Astrocyte (in vitro differentiated cells and primary cell): ENCODE results near the gene HIRA. TPM values are rescaled to one million over a fixed set of nuclear protein-coding genes. Genes with fewer than 3 reads are reported as not detected.

ENCODE experiments used
- DNase-seq: peaks from one replicate; pipeline ENCODE4 v3.0.0-alpha.2; 2010; ENCODE audit warnings: low read depth
- FAIRE-seq: peaks from 2 replicates; lab custom pipeline; 2011; peaks lifted over from hg19 to GRCh38; lab: Jason Lieb, UNC
- H2AFZ ChIP-seq: 2 replicates; pipeline ENCODE4 v1.6.0; 2012; ENCODE audit warnings: low read depth, low read length, inconsistent platforms
- H3K27ac ChIP-seq: 2 replicates; pipeline ENCODE4 v1.5.1; 2011; ENCODE audit warnings: low read depth, low read length, inconsistent platforms
- H3K27me3 ChIP-seq: 2 replicates; pipeline ENCODE4 v1.6.0; 2011; ENCODE audit warnings: low read length, inconsistent platforms; ENCODE audit not compliant: insufficient read depth
- H3K36me3 ChIP-seq: 2 replicates; pipeline ENCODE4 v1.5.1; 2011; ENCODE audit warnings: low read length, inconsistent platforms; ENCODE audit not compliant: insufficient read depth
- H3K4me1 ChIP-seq: 2 replicates; pipeline ENCODE4 v1.5.1; 2011; ENCODE audit warnings: low read length, inconsistent platforms; ENCODE audit not compliant: insufficient read depth
- H3K4me2 ChIP-seq: 2 replicates; pipeline ENCODE4 v1.6.0; 2012; ENCODE audit warnings: low read length, inconsistent platforms
- H3K4me3 ChIP-seq: 2 replicates; pipeline ENCODE4 v1.5.1; 2011; ENCODE audit warnings: low read depth, mild to moderate bottlenecking, low read length, inconsistent platforms; ENCODE audit not compliant: insufficient read depth
- H3K79me2 ChIP-seq: 2 replicates; pipeline ENCODE4 v1.6.0; 2012; ENCODE audit warnings: mild to moderate bottlenecking, low read length, inconsistent platforms; ENCODE audit not compliant: insufficient read depth
- H3K9ac ChIP-seq: 2 replicates; pipeline ENCODE4 v1.6.0; 2012; ENCODE audit warnings: mild to moderate bottlenecking, low read length, inconsistent platforms
- H3K9me3 ChIP-seq: 2 replicates; pipeline ENCODE4 v1.5.1; 2012; ENCODE audit warnings: low read depth, mild to moderate bottlenecking, low read length, inconsistent platforms; ENCODE audit not compliant: insufficient read depth
- H4K20me1 ChIP-seq: 2 replicates; pipeline ENCODE4 v1.6.0; 2012; ENCODE audit warnings: low read length, inconsistent platforms; ENCODE audit not compliant: insufficient read depth
- H3K27ac Mint-ChIP-seq: one replicate; pipeline ENCODE4 v1.8.0; 2021; ENCODE audit warnings: mild to moderate bottlenecking, mixed read lengths; ENCODE audit not compliant: unreplicated experiment
- H3K27me3 Mint-ChIP-seq: one replicate; pipeline ENCODE4 v1.8.0; 2021; ENCODE audit warnings: low read depth, mixed read lengths; ENCODE audit not compliant: unreplicated experiment
- H3K36me3 Mint-ChIP-seq: one replicate; pipeline ENCODE4 v1.8.0; 2021; ENCODE audit warnings: low read depth, mixed read lengths; ENCODE audit not compliant: unreplicated experiment
- H3K4me1 Mint-ChIP-seq: one replicate; pipeline ENCODE4 v1.8.0; 2021; ENCODE audit warnings: low read depth, mixed read lengths; ENCODE audit not compliant: unreplicated experiment
- H3K4me3 Mint-ChIP-seq: one replicate; pipeline ENCODE4 v1.8.0; 2021; ENCODE audit warnings: mild to moderate bottlenecking, moderate library complexity, mixed read lengths; ENCODE audit not compliant: unreplicated experiment
- H3K9me3 Mint-ChIP-seq: one replicate; pipeline ENCODE4 v1.8.0; 2021; ENCODE audit warnings: mild to moderate bottlenecking, mixed read lengths; ENCODE audit not compliant: unreplicated experiment
- EZH2 ChIP-seq: IDR thresholded peaks from 2 replicates; pipeline ENCODE4 v1.6.1; 2012; ENCODE audit warnings: mild to moderate bottlenecking, low read length, inconsistent platforms; ENCODE audit not compliant: insufficient read depth
- total RNA-seq: library from RNA; stranded (reverse); gene quantifications from 2 replicates; pipeline ENCODE4 v1.2.1, GENCODE V29; 2021
- TF ChIP-seq, protein P1 (sequence below): IDR thresholded peaks from 2 replicates; pipeline ENCODE4 v1.5.1; 2011; ENCODE audit warnings: low read depth, mild to moderate bottlenecking, inconsistent platforms, low read length, moderate library complexity; ENCODE audit not compliant: insufficient read depth

HIRA gene
- total RNA-seq, 1 donor from 2014 or later, result 31.1 TPM

DNA sequence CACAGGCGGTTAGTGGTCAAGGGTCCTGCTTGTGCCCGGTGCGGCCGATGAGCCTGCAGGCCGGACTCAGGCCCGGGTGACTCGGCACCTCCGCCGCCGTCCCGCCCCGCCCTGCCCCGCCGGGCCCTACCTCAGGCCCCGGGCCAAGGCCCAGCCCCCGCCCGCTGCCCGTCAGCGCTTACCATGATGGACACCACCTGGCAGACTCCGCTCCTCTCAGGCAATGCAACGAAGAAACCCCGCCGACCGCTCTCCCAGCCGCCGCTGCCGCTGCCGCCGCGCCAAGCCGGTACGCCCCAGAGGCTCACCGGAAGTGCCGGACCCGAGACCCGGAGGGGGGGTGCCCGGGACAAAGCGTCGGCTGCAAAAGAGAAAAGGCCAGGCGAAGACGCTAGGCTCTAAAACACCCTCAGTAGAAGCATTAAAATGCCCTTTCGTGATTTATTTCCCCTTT is 47.4 kb upstream of the HIRA start, which contains the start of gene UFD1:
Gene UFD1 (minus strand): TSS at position 293 of the 454 bp plus-strand sequence. CDS start 108 bp downstream, at position 185.
- H3K27me3 ChIP-seq, result no peaks in the 10 kb centered on the region
- H3K27ac ChIP-seq, result peak within 1 kb of the TSS; percentile 100
- DNase-seq (peak; percentile 64), FAIRE-seq (no peak)
- Mint-ChIP-seq H3K27ac (peak within 1 kb of the TSS; percentile 100), H3K27me3 (no peaks in the 10 kb centered on the region), H3K36me3 (peaks cover 2% of the 10 kb centered on the region), H3K9me3 (no peaks in the 10 kb centered on the region), H3K4me3 (peak within 1 kb of the TSS; percentile 92), H3K4me1 (peaks cover 18% of the 10 kb centered on the region)
- H3K9ac ChIP-seq, result peak within 1 kb of the TSS; percentile 94
- peak within 1 kb of the TSS; percentile 90 for H2AFZ ChIP-seq
- H3K4me1 ChIP-seq, result peaks cover 7% of the 10 kb centered on the region
- H3K4me2 ChIP-seq, result peak within 1 kb of the TSS; percentile 90
- peaks cover 41% of the 10 kb centered on the region for H4K20me1 ChIP-seq
- peaks cover 15% of the 10 kb centered on the region for H3K36me3 ChIP-seq
- H3K4me3 ChIP-seq, result peak within 1 kb of the TSS; percentile 92
- peaks cover 57% of the 10 kb centered on the region for H3K79me2 ChIP-seq
- no peak for TF ChIP-seq EZH2
- TF ChIP-seq, protein P1, sequence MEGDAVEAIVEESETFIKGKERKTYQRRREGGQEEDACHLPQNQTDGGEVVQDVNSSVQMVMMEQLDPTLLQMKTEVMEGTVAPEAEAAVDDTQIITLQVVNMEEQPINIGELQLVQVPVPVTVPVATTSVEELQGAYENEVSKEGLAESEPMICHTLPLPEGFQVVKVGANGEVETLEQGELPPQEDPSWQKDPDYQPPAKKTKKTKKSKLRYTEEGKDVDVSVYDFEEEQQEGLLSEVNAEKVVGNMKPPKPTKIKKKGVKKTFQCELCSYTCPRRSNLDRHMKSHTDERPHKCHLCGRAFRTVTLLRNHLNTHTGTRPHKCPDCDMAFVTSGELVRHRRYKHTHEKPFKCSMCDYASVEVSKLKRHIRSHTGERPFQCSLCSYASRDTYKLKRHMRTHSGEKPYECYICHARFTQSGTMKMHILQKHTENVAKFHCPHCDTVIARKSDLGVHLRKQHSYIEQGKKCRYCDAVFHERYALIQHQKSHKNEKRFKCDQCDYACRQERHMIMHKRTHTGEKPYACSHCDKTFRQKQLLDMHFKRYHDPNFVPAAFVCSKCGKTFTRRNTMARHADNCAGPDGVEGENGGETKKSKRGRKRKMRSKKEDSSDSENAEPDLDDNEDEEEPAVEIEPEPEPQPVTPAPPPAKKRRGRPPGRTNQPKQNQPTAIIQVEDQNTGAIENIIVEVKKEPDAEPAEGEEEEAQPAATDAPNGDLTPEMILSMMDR, result no peak
- no peaks in the 10 kb centered on the region for H3K9me3 ChIP-seq

DNA sequence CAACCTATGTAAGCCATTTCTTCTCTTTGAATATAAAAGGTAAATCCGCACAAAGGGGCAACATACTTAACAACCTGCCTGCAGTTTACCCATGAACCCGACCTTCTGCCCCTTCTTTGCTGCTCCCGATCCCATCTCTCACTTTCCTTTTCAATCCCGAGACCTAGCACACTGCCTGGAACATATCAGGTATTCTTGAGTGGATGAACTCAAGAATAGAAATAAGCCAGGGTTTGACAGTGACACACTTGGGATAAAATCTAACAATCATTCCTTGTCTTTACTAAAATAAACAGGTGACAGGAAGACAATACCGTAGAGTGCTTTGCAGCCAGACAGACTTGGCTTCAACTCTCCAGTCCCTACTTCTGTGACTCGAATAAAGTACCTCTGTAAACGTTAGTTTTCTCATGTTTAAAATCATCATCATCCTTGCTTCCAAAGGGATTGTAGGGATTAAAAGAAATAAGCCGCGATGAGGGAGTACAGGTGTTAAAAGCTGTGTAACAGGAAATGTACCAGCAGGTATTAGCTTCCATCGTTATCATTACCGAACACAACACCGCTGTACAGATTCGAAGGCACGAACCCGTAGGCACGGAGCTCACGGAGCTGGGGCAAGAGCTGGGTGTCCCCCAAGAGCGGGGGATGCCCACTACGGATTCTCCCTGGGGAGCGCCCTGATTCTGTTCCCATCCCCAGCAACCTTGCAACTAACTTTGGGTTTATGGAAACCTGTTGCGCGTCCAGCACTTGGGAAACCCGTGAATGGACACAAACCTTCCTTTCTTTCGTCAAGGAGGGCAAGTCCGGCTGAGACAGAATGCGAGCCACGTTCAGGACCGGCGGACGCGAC is 46.7 kb upstream of the HIRA start:
- Mint-ChIP-seq H3K27me3 (no peaks in the 10 kb centered on the region), H3K4me3 (peak overlapping the region; percentile 92), H3K27ac (peak overlapping the region; percentile 73), H3K36me3 (peaks cover 6% of the 10 kb centered on the region), H3K4me1 (peaks cover 18% of the 10 kb centered on the region), H3K9me3 (no peaks in the 10 kb centered on the region)
- FAIRE-seq, result no peak
- no peak for TF ChIP-seq EZH2
- TF ChIP-seq, protein P1, result no peak
- H3K79me2 ChIP-seq, result peaks cover 63% of the 10 kb centered on the region
- H3K36me3 ChIP-seq, result peaks cover 15% of the 10 kb centered on the region
- H3K9me3 ChIP-seq, result no peaks in the 10 kb centered on the region
- DNase-seq, result no peak
- no peaks in the 10 kb centered on the region for H3K27me3 ChIP-seq
- H3K4me1 ChIP-seq, result peaks cover 7% of the 10 kb centered on the region
- H3K4me3 ChIP-seq, result peak overlapping the region; percentile 92
- H4K20me1 ChIP-seq, result peaks cover 47% of the 10 kb centered on the region
- H3K4me2 ChIP-seq, result peak overlapping the region; percentile 90
- H2AFZ ChIP-seq, result peak overlapping the region; percentile 62
- H3K27ac ChIP-seq, result peak overlapping the region; percentile 100
- H3K9ac ChIP-seq, result peak overlapping the region; percentile 94
